ENCODE measurements around the gene RAB8B. TPM values are rescaled to one million over a fixed set of nuclear protein-coding genes. Genes with fewer than 3 reads are reported as not detected.

The RAB8B gene
- total RNA-seq, 1 experiment from 2014 or later, result 33.8 TPM

GRCh38 chr15:63192619-63193206, 3.3 kb downstream of the RAB8B start:
- Histone ChIP-seq H2BK15ac (ENCODE audit: low read depth, low read length) (no peak overlapping the region), H2AFZ (ENCODE audit: low read length) (no peak overlapping the region), H3T11ph (ENCODE audit: low read length) (no peak overlapping the region), H2BK5ac (ENCODE audit: insufficient read length, low read length) (no peak overlapping the region), H4K8ac (replicated peaks; ENCODE audit: insufficient read length, low read depth, low read length) (no peak overlapping the region), H3K56ac (ENCODE audit: insufficient read length, low read depth, low read length) (no peak overlapping the region), H3K23me2 (ENCODE audit: insufficient read length, low read depth, low read length, poor library complexity, severe bottlenecking) (peaks cover 7% of the 10 kb centered on the region), H3K23ac (ENCODE audit: insufficient read length, low read depth, low read length) (no peak overlapping the region), H2BK20ac (ENCODE audit: low read depth, low read length, poor library complexity, severe bottlenecking) (no peak overlapping the region), H3K27me3 (ENCODE audit: insufficient read depth, low read length) (no peaks in the 10 kb centered on the region), H3K4me1 (ENCODE audit: insufficient read depth, low read length) (peaks cover 10% of the 10 kb centered on the region; the same call in 1 of the 2 replicates), H3K9ac (ENCODE audit: extremely low read depth, insufficient read length, low read length) (no peak overlapping the region), H2AK5ac (ENCODE audit: insufficient read length, low read length) (no peak overlapping the region), H4K20me1 (ENCODE audit: control insufficient read depth, insufficient read depth, insufficient read length) (no peaks in the 10 kb centered on the region), H3K4ac (ENCODE audit: low read depth, low read length) (no peak overlapping the region), H3K14ac (ENCODE audit: insufficient read depth, low read length) (no peak overlapping the region), H3K4me2 (ENCODE audit: insufficient read depth, insufficient read length, low read length) (no peak overlapping the region), H3K79me1 (ENCODE audit: insufficient read depth, low read depth, low read length, poor library complexity, severe bottlenecking) (no peaks in the 10 kb centered on the region), H3K79me2 (ENCODE audit: insufficient read depth, low read length) (peaks cover 11% of the 10 kb centered on the region; the same call in 1 of the 2 replicates), H3K9me3 (ENCODE audit: control insufficient read depth, low read depth, low read length) (no peaks in the 10 kb centered on the region), H3K18ac (ENCODE audit: insufficient read length, low read depth, low read length) (no peak overlapping the region), H2BK12ac (ENCODE audit: insufficient read length, low read depth, low read length) (no peak overlapping the region), H2BK120ac (ENCODE audit: low read depth, low read length, poor library complexity, severe bottlenecking) (no peak overlapping the region), H4K91ac (ENCODE audit: insufficient read length, low read depth, low read length) (no peak overlapping the region), H4K5ac (ENCODE audit: insufficient read length, low read depth, low read length) (no peak overlapping the region), H3K27ac (ENCODE audit: insufficient read length, low read depth, low read length) (no peak overlapping the region)
- Mint-ChIP-seq H3K9me3 (no peaks in the 10 kb centered on the region), H3K36me3 (ENCODE audit: insufficient read depth in 1 of 3, low read depth in 3 of 3) (no peaks in the 10 kb centered on the region), H3K4me3 (no peak overlapping the region), H3K4me1 (peaks cover 62% of the 10 kb centered on the region in 2 experiments), H3K27me3 (ENCODE audit: low read depth) (no peaks in the 10 kb centered on the region), H3K27ac (no peak overlapping the region)
- no CpG with 5 or more reads among the region's 5 CpGs for WGBS (ENCODE audit: extremely low coverage, insufficient read length, low lambda C conversion rate)
- no peak for DNase-seq
- TF ChIP-seq, protein P1, sequence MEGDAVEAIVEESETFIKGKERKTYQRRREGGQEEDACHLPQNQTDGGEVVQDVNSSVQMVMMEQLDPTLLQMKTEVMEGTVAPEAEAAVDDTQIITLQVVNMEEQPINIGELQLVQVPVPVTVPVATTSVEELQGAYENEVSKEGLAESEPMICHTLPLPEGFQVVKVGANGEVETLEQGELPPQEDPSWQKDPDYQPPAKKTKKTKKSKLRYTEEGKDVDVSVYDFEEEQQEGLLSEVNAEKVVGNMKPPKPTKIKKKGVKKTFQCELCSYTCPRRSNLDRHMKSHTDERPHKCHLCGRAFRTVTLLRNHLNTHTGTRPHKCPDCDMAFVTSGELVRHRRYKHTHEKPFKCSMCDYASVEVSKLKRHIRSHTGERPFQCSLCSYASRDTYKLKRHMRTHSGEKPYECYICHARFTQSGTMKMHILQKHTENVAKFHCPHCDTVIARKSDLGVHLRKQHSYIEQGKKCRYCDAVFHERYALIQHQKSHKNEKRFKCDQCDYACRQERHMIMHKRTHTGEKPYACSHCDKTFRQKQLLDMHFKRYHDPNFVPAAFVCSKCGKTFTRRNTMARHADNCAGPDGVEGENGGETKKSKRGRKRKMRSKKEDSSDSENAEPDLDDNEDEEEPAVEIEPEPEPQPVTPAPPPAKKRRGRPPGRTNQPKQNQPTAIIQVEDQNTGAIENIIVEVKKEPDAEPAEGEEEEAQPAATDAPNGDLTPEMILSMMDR (conservative IDR thresholded peaks at IDR 0.05), result no peak

Measured in H9 (cell line).